Body of pancreas (tissue), 4 donors: Measurements from ENCODE around the gene MTRFR. TPM values are rescaled to one million over a fixed set of nuclear protein-coding genes. Genes with fewer than 3 reads are reported as not detected.
"Not testable (repeated sequence)": the region's sequence is repeated elsewhere in the genome, so short reads cannot be mapped to it uniquely, and the experiment has no call there.

Experiments
- ATAC-seq: fragments of 150-250 bp; one replicate; pipeline ENCODE4 v1.9.1; 2016
- DNase-seq, 4 donors: peaks; one replicate each; pipeline ENCODE4 v3.0.0-alpha.2; 2019
- H3K27ac ChIP-seq, 4 donors: fragments of 200-600 bp; sonication (generic); 1 replicate in 3 of 4; 2 replicates in 1 of 4; pipeline versions ENCODE4 v1.5.1 to v1.6.1; 2016 to 2019; ENCODE audit warnings: mild to moderate bottlenecking in 1 of 4, mixed read lengths in 1 of 4, moderate library complexity in 1 of 4
- H3K27me3 ChIP-seq, 2 donors: fragments of 200-600 bp; sonication (generic); one replicate each; pipeline ENCODE4 v1.6.0; 2016; ENCODE audit warnings: mild to moderate bottlenecking in 1 of 2
- H3K36me3 ChIP-seq, 2 donors: fragments of 200-600 bp; sonication (generic); replicated peaks in 1 of 2; 2 replicates each; pipeline ENCODE4 v1.5.1; 2016; ENCODE audit warnings: low read depth in 2 of 2; ENCODE audit not compliant: insufficient read depth in 1 of 2
- H3K4me1 ChIP-seq: fragments of 200-600 bp; sonication (generic); one replicate; pipeline ENCODE4 v1.6.0; 2016
- H3K4me3 ChIP-seq, 2 donors: fragments of 200-600 bp; sonication (generic); 1 replicate in 1 of 2; 2 replicates in 1 of 2; pipeline ENCODE4 v1.5.1; 2016 to 2019
- H3K9me3 ChIP-seq, 3 donors: fragments of 200-600 bp; sonication (generic); 1 replicate in 2 of 3; 2 replicates in 1 of 3; pipeline ENCODE4 v1.5.1; 2016
- POLR2A ChIP-seq, 3 donors: fragments of 450-650 bp; IDR thresholded peaks; one replicate each; pipeline ENCODE4 v1.6.1; 2016; ENCODE audit warnings: antibody characterized with exemption in 3 of 3, mild to moderate bottlenecking in 2 of 3
- WGBS, 2 donors: methylation state at CpG; one replicate each; pipeline ENCODE4 v1.1.5; 2017; 5-methylcytosine and 5-hydroxymethylcytosine counted together
- intact Hi-C: fragments of 100-400 bp; cut with DNase I; formaldehyde crosslinking; loops from one replicate; pipeline ENCODE4 v1.15.1; 2023
- total RNA-seq, 2 donors: library from RNA; depleted of rRNA; stranded (reverse); fragments of >200 nt; gene quantifications; one replicate each; pipeline ENCODE4 v1.1.0, GENCODE V29; 2016
- TF ChIP-seq, protein P1 (sequence below), 7 experiments: fragments of 450-650 bp in 4 of 7; fragments of 200-600 bp in 3 of 7; sonication (generic) in 3 of 7; IDR thresholded peaks; one replicate each; pipeline ENCODE4 v1.5.1; 2016 to 2019; ENCODE audit warnings: antibody characterized with exemption in 7 of 7

MTRFR gene
- total RNA-seq, 2 donors from 2014 or later = 4.9 to 8.2 TPM

DNA sequence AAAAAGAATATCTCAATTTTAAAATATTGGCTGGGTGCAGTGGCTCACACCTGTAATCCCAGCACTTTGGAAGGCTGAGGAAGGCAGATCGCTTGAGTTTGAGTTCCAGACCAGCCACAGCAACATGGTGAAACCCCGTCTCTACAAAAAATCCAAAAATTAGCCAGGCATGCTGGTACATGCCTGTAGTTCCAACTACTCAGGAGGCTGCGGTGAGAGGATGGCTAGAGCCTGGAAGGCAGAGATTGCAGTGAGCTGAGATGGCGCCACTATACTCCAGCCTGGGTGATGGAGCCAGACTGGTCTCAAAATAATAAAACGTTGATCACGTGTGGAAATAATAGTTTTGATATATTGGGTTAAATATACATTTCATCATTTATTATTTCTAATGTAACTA, 5.7 kb downstream of the MTRFR start:
- H3K9me3 ChIP-seq = no peaks in the 10 kb centered on the region

DNA sequence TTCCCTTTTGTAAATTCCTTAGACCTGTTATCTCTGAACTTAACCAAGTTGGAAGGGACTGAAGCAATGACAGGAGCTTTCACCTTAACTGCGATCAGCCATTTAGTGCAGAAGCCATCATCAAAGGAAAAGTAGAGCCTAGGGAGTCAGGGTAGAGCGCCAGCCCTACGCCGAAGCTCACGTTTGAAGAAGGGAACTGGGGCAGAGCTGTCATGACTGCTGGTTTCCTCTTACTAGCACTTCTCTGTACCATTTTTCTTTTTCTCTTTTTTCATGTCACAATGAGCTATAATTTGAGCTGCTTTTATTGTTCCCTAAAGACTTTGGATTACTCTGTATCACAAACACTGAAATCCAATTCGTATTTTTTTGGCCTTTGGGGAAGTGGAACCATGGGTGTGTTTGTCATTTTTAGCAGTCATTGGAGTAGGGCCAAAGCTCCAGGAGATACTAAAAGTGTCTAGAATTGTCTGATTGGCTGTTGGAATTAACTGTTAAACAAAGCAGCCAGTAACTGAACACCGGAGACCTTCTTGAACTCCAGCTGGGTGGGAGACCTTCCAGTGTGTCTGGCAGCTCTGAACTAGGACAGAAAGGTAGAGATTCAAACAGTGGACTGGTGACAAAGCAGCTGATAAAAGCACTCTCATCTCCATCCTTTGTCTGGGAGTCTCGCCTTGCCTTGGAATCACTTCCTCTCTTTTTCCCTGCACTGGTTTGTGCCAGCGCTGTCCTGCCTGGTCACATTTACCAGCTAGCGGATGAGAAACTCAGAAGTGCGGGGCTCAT, 9.1 kb downstream of the MTRFR start:
- intact Hi-C loops = no loop called here
- Histone ChIP-seq H3K36me3 (peaks cover 0 to 2% of the 10 kb centered on the region in 2 donors), H3K9me3 (no peaks in the 10 kb centered on the region), H3K4me1 (peaks cover 6% of the 10 kb centered on the region), H3K27me3 (no peaks in the 10 kb centered on the region), H3K4me3 (no peak overlapping the region), H3K27ac (peak overlapping the region in 1 of 4 donors; percentile 2)
- WGBS, 2 donors = 53 to 64% methylated on average over 11 of the region's 11 CpGs
- no peak for ATAC-seq
- DNase-seq = no peak
- TF ChIP-seq, protein P1, sequence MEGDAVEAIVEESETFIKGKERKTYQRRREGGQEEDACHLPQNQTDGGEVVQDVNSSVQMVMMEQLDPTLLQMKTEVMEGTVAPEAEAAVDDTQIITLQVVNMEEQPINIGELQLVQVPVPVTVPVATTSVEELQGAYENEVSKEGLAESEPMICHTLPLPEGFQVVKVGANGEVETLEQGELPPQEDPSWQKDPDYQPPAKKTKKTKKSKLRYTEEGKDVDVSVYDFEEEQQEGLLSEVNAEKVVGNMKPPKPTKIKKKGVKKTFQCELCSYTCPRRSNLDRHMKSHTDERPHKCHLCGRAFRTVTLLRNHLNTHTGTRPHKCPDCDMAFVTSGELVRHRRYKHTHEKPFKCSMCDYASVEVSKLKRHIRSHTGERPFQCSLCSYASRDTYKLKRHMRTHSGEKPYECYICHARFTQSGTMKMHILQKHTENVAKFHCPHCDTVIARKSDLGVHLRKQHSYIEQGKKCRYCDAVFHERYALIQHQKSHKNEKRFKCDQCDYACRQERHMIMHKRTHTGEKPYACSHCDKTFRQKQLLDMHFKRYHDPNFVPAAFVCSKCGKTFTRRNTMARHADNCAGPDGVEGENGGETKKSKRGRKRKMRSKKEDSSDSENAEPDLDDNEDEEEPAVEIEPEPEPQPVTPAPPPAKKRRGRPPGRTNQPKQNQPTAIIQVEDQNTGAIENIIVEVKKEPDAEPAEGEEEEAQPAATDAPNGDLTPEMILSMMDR (IDR thresholded peaks at IDR 0.05) = no peak

More for the DNA sequence above, 5.7 kb downstream of the MTRFR start:
- Histone ChIP-seq H3K4me3 (no peak overlapping the region), H3K36me3 (peaks cover 0 to 2% of the 10 kb centered on the region in 2 donors), H3K4me1 (peaks cover 20% of the 10 kb centered on the region), H3K27ac (no peak overlapping the region), H3K27me3 (no peaks in the 10 kb centered on the region)
- ATAC-seq (no peak), DNase-seq (no peak)
- 83 to 84% methylated on average over 6 of the region's 6 CpGs for whole genome bisulfite sequencing, 2 donors
- intact Hi-C loops = loop anchor here (5.0 kb wide), 1 partner anchor 197 kb away; no protein-coding TSS in a partner anchor
- TF ChIP-seq, protein P1 (IDR thresholded peaks at IDR 0.05) = no peak
- no peak for TF ChIP-seq POLR2A (IDR thresholded peaks at IDR 0.05)

GRCh38 chr12:123243671-123244262, 10.5 kb downstream of the MTRFR start:
- Histone ChIP-seq H3K36me3 (peaks cover 0 to 2% of the 10 kb centered on the region in 2 donors), H3K27me3 (no peaks in the 10 kb centered on the region), H3K9me3 (no peaks in the 10 kb centered on the region), H3K4me3 (no peak overlapping the region), H3K27ac (no peak overlapping the region), H3K4me1 (no peaks in the 10 kb centered on the region)
- WGBS, 2 donors = 71 to 74% methylated on average over 4 to 7 of the region's 7 CpGs
- intact Hi-C loops = no loop called here
- TF ChIP-seq, protein P1 (IDR thresholded peaks at IDR 0.05) = no peak
- no peak for TF ChIP-seq POLR2A (IDR thresholded peaks at IDR 0.05)
- ATAC-seq (no peak), DNase-seq (no peak)

DNA sequence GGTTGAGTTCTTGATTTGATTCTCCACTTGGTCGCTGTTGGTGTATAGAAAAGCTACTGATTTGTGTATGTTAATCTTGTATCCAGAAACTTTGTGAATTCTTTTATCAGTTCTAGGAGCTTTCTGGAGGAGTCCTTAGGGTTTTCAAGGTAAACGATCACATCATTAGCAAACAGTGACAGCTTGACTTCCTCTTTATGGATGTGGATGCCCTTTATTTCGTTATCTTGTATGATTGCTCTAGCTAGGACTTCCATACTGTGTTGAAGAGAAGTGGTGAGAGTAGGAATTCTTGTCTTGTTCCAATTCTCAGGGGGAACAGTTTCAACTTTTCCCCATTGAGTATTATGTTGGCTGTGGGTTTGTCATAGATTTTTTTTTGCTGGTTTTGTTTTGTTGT, 12.4 kb downstream of the MTRFR start:
- intact Hi-C loops = no loop called here
- TF ChIP-seq, protein P1 (IDR thresholded peaks at IDR 0.05) = no peak
- TF ChIP-seq POLR2A (IDR thresholded peaks at IDR 0.05) = no peak
- DNase-seq (no peak), ATAC-seq (no peak)
- H3K4me3 ChIP-seq = no peak overlapping the region
- 82% methylated on average over 3 of the region's 3 CpGs for WGBS, 2 donors
- no peak overlapping the region for H3K27ac ChIP-seq
- H3K4me1 ChIP-seq = peaks cover 5% of the 10 kb centered on the region
- no peaks in the 10 kb centered on the region for H3K36me3 ChIP-seq
- H3K9me3 ChIP-seq = no peaks in the 10 kb centered on the region
- no peaks in the 10 kb centered on the region for H3K27me3 ChIP-seq

DNA sequence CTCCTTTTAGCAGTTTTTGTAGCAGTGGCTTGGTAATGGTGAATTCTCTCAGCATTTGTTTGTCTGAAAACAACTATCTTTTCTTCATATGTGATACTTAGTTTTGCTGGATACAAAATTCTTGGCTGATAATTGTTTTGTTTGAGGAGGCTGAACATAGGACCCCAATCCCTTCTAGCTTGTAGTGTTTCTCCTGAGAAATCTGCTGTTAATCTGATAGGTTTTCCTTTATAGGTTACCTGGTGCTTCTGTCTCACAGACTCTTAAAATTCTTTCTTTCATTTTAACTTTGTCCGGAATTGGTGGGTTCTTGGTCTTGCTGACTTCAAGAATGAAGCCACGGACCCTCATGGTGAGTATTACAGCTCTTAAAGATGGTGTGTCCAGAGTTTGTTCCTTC, 14.9 kb downstream of the MTRFR start:
- 94 to 95% methylated on average over 2 of the region's 2 CpGs for WGBS, 2 donors
- H3K27ac ChIP-seq, DNase-seq, H3K9me3 ChIP-seq, H3K36me3 ChIP-seq, ATAC-seq, H3K27me3 ChIP-seq, H3K4me3 ChIP-seq, intact Hi-C loops: not testable (repeated sequence)
- H3K4me1 ChIP-seq = peaks cover 19% of the 10 kb centered on the region

DNA sequence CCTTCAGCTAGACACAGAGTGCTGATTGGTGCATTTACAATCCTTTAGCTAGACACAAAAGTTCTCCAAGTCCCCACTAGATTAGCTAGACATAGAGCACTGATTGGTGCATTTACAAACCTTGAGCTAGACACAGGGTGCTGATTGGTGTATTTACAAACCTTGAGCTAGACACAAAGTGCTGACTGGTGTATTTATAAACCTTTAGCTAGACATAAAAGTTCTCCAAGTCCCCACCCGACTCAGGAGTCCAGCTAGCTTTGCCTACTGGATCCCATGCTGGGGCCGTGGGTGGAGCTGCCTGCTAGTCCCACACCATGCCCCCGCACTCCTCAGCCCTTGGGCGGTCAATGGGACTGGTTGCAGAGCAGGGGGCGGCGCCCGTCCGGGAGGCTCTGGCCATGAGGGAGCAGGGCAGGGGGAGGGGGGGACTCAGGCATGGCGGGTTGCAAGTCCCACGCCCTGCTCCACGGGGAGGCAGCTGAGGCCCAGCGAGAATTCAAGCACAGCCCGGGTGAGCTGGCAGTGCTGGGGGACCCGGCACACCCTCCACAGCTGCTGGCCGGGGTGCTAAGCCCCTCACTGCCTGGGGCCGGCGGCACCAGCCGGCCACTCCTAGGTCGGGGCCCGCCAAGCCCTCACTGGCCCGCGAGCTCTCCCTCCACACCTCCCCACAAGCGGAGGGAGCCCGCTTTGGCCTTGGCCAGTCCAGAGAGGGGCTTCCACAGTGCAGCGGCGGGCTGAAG, 15.9 kb downstream of the MTRFR start:
- 99 to 100% methylated on average over 9 to 15 of the region's 26 CpGs for WGBS, 2 donors
- H3K4me1 ChIP-seq = peaks cover 19% of the 10 kb centered on the region
- ATAC-seq, H3K4me3 ChIP-seq, H3K36me3 ChIP-seq, H3K27ac ChIP-seq, H3K27me3 ChIP-seq, H3K9me3 ChIP-seq, intact Hi-C loops, DNase-seq: not testable (repeated sequence)
